Neural cell (in vitro differentiated cells): ENCODE measurements around the gene KDM1B. TPM values are rescaled to one million over a fixed set of nuclear protein-coding genes. Genes with fewer than 3 reads are reported as not detected.

Source experiments
- H2AFZ ChIP-seq: fragments of 200-600, 300-800 bp; sonication (generic), shearing (Covaris generic); 2 replicates; pipeline ENCODE4 v1.6.0; 2014; ENCODE audit warnings: low read depth, mild to moderate bottlenecking, antibody characterized with exemption, low read length, moderate library complexity
- H3F3A ChIP-seq: fragments of 200-600 bp; shearing (Covaris generic); 2 replicates; pipeline ENCODE4 v1.6.1; 2016; ENCODE audit warnings: mild to moderate bottlenecking, moderate library complexity, mixed read lengths, antibody characterized with exemption, low read length; ENCODE audit not compliant: insufficient read depth, poor library complexity, severe bottlenecking
- H3K27ac ChIP-seq: fragments of 200-600, 300-800 bp; sonication (generic), shearing (Covaris generic); 2 replicates; pipeline ENCODE4 v1.5.1; 2014; ENCODE audit warnings: mild to moderate bottlenecking, low read length, moderate library complexity
- H3K27me3 ChIP-seq: fragments of 300-800, 200-600 bp; sonication (generic), shearing (Covaris generic); 2 replicates; pipeline ENCODE4 v1.6.0; 2014; ENCODE audit warnings: mild to moderate bottlenecking, low read depth, low read length, moderate library complexity; ENCODE audit not compliant: insufficient read depth
- H3K36me3 ChIP-seq: fragments of 300-800, 200-600 bp; sonication (generic), shearing (Covaris generic); 2 replicates; pipeline ENCODE4 v1.5.1; 2014; ENCODE audit warnings: mild to moderate bottlenecking, antibody characterized with exemption, low read length, moderate library complexity; ENCODE audit not compliant: insufficient read depth
- H3K4me2 ChIP-seq: fragments of 300-800, 200-600 bp; sonication (generic), shearing (Covaris generic); 2 replicates; pipeline ENCODE4 v1.6.0; 2014; ENCODE audit warnings: mild to moderate bottlenecking, low read length
- H3K4me3 ChIP-seq: fragments of 300-800, 200-600 bp; sonication (generic), shearing (Covaris generic); 2 replicates; pipeline ENCODE4 v1.5.1; 2014; ENCODE audit warnings: mild to moderate bottlenecking, low read length, moderate library complexity
- H3K79me2 ChIP-seq: fragments of 200-600 bp; shearing (Covaris generic); replicated peaks from 2 replicates; pipeline ENCODE4 v1.6.0; 2014; ENCODE audit warnings: mild to moderate bottlenecking, low read length, moderate library complexity; ENCODE audit not compliant: insufficient read depth
- H3K9ac ChIP-seq: fragments of 300-800, 200-600 bp; sonication (generic), shearing (Covaris generic); 2 replicates; pipeline ENCODE4 v1.6.1; 2016; ENCODE audit warnings: mild to moderate bottlenecking, low read length, mixed read lengths
- H3K9me2 ChIP-seq: fragments of 200-600 bp; shearing (Covaris generic); 2 replicates; pipeline ENCODE4 v1.6.1; 2016; ENCODE audit warnings: mild to moderate bottlenecking, low read length, mixed read lengths; ENCODE audit not compliant: insufficient read depth
- H3K9me3 ChIP-seq: fragments of 200-600, 300-800 bp; sonication (generic), shearing (Covaris generic); 2 replicates; pipeline ENCODE4 v1.6.1; 2016; ENCODE audit warnings: mild to moderate bottlenecking, mixed run types, low read length, moderate library complexity, mixed read lengths
- H4K20me1 ChIP-seq: fragments of 200-600 bp; shearing (Covaris generic); 2 replicates; pipeline ENCODE4 v1.6.1; 2016; ENCODE audit warnings: mild to moderate bottlenecking, mixed run types; ENCODE audit not compliant: insufficient read depth
- CTCF ChIP-seq: fragments of 450-650 bp; IDR thresholded peaks from 2 replicates; pipeline ENCODE4 v1.5.1; 2014; ENCODE audit warnings: antibody characterized with exemption, mild to moderate bottlenecking, moderate library complexity; ENCODE audit not compliant: poor library complexity, severe bottlenecking
- EP300 ChIP-seq: fragments of 450-650 bp; conservative IDR thresholded peaks from 2 replicates; pipeline ENCODE4 v1.6.1; 2014; ENCODE audit warnings: antibody characterized with exemption, mild to moderate bottlenecking, moderate library complexity; ENCODE audit not compliant: poor library complexity, severe bottlenecking
- EZH2 ChIP-seq: fragments of 200-600, 300-800 bp; shearing (Covaris generic), sonication (generic); IDR thresholded peaks from 2 replicates; pipeline ENCODE4 v1.6.1; 2014; ENCODE audit warnings: antibody characterized with exemption, low read length, borderline replicate concordance, mild to moderate bottlenecking; ENCODE audit not compliant: insufficient read depth, poor library complexity, severe bottlenecking
- MXI1 ChIP-seq: fragments of 450-650 bp; conservative IDR thresholded peaks from 2 replicates; pipeline ENCODE4 v1.6.1; 2014; ENCODE audit warnings: antibody characterized with exemption, mild to moderate bottlenecking; ENCODE audit not compliant: poor library complexity, severe bottlenecking
- POLR2AphosphoS5 ChIP-seq: IDR thresholded peaks from 2 replicates; pipeline ENCODE4 v1.6.1; 2012
- RAD21 ChIP-seq: fragments of 450-650 bp; conservative IDR thresholded peaks from 2 replicates; pipeline ENCODE4 v1.6.1; 2014; ENCODE audit warnings: antibody characterized with exemption, mild to moderate bottlenecking, moderate library complexity
- REST ChIP-seq: IDR thresholded peaks from 2 replicates; pipeline ENCODE4 v1.6.1; 2012; ENCODE audit warnings: borderline replicate concordance
- SMC3 ChIP-seq: fragments of 450-650 bp; conservative IDR thresholded peaks from 2 replicates; pipeline ENCODE4 v1.6.1; 2014; ENCODE audit warnings: antibody characterized with exemption, mild to moderate bottlenecking, moderate library complexity; ENCODE audit not compliant: poor library complexity
- TAF1 ChIP-seq: IDR thresholded peaks from 2 replicates; pipeline ENCODE4 v1.6.1; 2012; ENCODE audit warnings: low read depth
- polyA plus RNA-seq: library from polyadenylated mRNA; depleted of rRNA; stranded (reverse); fragments of >200 nt; gene quantifications from 2 replicates; pipeline ENCODE4 v1.2.3, GENCODE V29; 2014

The KDM1B gene
- polyA plus RNA-seq, 1 donor from 2014 or later = 24.5 TPM

- no peak overlapping the region for H2AFZ ChIP-seq
- no peaks in the 10 kb centered on the region for H3K36me3 ChIP-seq
- H3K9me3 ChIP-seq = no peaks in the 10 kb centered on the region
- H3K27ac ChIP-seq = no peak overlapping the region
- H3F3A ChIP-seq = no peaks in the 10 kb centered on the region
- no peaks in the 10 kb centered on the region for H3K9me2 ChIP-seq
- H3K4me2 ChIP-seq = no peak overlapping the region
- no peak overlapping the region for H3K4me3 ChIP-seq
- H3K9ac ChIP-seq = no peak overlapping the region
- no peaks in the 10 kb centered on the region for H3K27me3 ChIP-seq
- no peaks in the 10 kb centered on the region for H3K79me2 ChIP-seq
- TF ChIP-seq EZH2 = no peak
- no peak for TF ChIP-seq POLR2AphosphoS5
- TF ChIP-seq MXI1 = no peak
- TF ChIP-seq TAF1 = no peak
- TF ChIP-seq CTCF = no peak
- TF ChIP-seq SMC3 = no peak
- TF ChIP-seq REST = no peak
- TF ChIP-seq RAD21 = no peak
- no peaks in the 10 kb centered on the region for H4K20me1 ChIP-seq
Measured at GRCh38 chr6:18117136-18117535, 38.1 kb upstream of the KDM1B start.

- H3K4me2 ChIP-seq = no peak overlapping the region
- H3K79me2 ChIP-seq = no peaks in the 10 kb centered on the region
- no peaks in the 10 kb centered on the region for H3K9me2 ChIP-seq
- no peak overlapping the region for H2AFZ ChIP-seq
- H3K9me3 ChIP-seq = no peaks in the 10 kb centered on the region
- H3K4me3 ChIP-seq = no peak overlapping the region
- no peak overlapping the region for H3K9ac ChIP-seq
- H3F3A ChIP-seq = no peaks in the 10 kb centered on the region
- no peaks in the 10 kb centered on the region for H3K36me3 ChIP-seq
- TF ChIP-seq POLR2AphosphoS5 (no peak), RAD21 (no peak), MXI1 (no peak), SMC3 (no peak), TAF1 (no peak), EP300 (no peak), REST (no peak), CTCF (no peak)
- H4K20me1 ChIP-seq = no peaks in the 10 kb centered on the region
- no peaks in the 10 kb centered on the region for H3K27me3 ChIP-seq
- no peak overlapping the region for H3K27ac ChIP-seq
Measured at GRCh38 chr6:18118330-18118729, 36.9 kb upstream of the KDM1B start.
